ENCODE data around the gene LRP2.
"Not testable (repeated sequence)": the region's sequence is repeated elsewhere in the genome, so short reads cannot be mapped to it uniquely, and the experiment has no call there.

LRP2 gene

GRCh38 chr2:169137924-169138323 is 224.4 kb downstream of the LRP2 start:
- no peak for ATAC-seq (replicated peaks)
- no peaks in the 10 kb centered on the region for H3K9me3 Mint-ChIP-seq
- H3K27me3 Mint-ChIP-seq: no peaks in the 10 kb centered on the region
- no peak overlapping the region for H3K4me3 Mint-ChIP-seq
- no peak for DNase-seq
- H3K36me3 Mint-ChIP-seq: no peaks in the 10 kb centered on the region
- no peak overlapping the region for H3K27ac Mint-ChIP-seq
- H3K4me1 Mint-ChIP-seq: no peaks in the 10 kb centered on the region

- ATAC-seq (replicated peaks): no peak
- Mint-ChIP-seq H3K27me3 (no peaks in the 10 kb centered on the region), H3K4me3 (no peak overlapping the region), H3K27ac (no peak overlapping the region), H3K36me3 (no peaks in the 10 kb centered on the region), H3K9me3 (no peaks in the 10 kb centered on the region), H3K4me1 (no peaks in the 10 kb centered on the region)
- DNase-seq: no peak
Measured at GRCh38 chr2:169136885-169137534, 225.3 kb downstream of the LRP2 start.

- not testable (repeated sequence) for H3K27me3 Mint-ChIP-seq; ATAC-seq (replicated peaks); DNase-seq; H3K9me3 Mint-ChIP-seq; H3K27ac Mint-ChIP-seq; H3K36me3 Mint-ChIP-seq; H3K4me1 Mint-ChIP-seq; H3K4me3 Mint-ChIP-seq
Measured at GRCh38 chr2:169136428-169136827, 225.9 kb downstream of the LRP2 start.

GRCh38 chr2:169134272-169134671 is 228.1 kb downstream of the LRP2 start:
- H3K4me3 Mint-ChIP-seq: not testable (repeated sequence)

GRCh38 chr2:169131587-169132512 is 230.5 kb downstream of the LRP2 start:
- no peaks in the 10 kb centered on the region for H3K27me3 Mint-ChIP-seq
- DNase-seq (no peak), ATAC-seq (replicated peaks) (peak; percentile 94 to 99)
- no peaks in the 10 kb centered on the region for H3K4me1 Mint-ChIP-seq
- no peak overlapping the region for H3K27ac Mint-ChIP-seq
- H3K9me3 Mint-ChIP-seq: no peaks in the 10 kb centered on the region
- no peaks in the 10 kb centered on the region for H3K36me3 Mint-ChIP-seq
- no peak overlapping the region for H3K4me3 Mint-ChIP-seq

More at GRCh38 chr2:169134272-169134671, 228.1 kb downstream of the LRP2 start:
- not testable (repeated sequence) for H3K36me3 Mint-ChIP-seq; H3K27ac Mint-ChIP-seq; H3K4me1 Mint-ChIP-seq; DNase-seq; H3K27me3 Mint-ChIP-seq; H3K9me3 Mint-ChIP-seq; ATAC-seq (replicated peaks)

GRCh38 chr2:169129703-169130243 is 232.6 kb downstream of the LRP2 start:
- H3K36me3 Mint-ChIP-seq: no peaks in the 10 kb centered on the region
- H3K27me3 Mint-ChIP-seq: no peaks in the 10 kb centered on the region
- ATAC-seq (replicated peaks) (no peak), DNase-seq (no peak)
- no peaks in the 10 kb centered on the region for H3K9me3 Mint-ChIP-seq
- no peaks in the 10 kb centered on the region for H3K4me1 Mint-ChIP-seq
- no peak overlapping the region for H3K4me3 Mint-ChIP-seq
- no peak overlapping the region for H3K27ac Mint-ChIP-seq

- H3K4me3 Mint-ChIP-seq: no peak overlapping the region
Measured at GRCh38 chr2:169119851-169120250, 242.5 kb downstream of the LRP2 start.

GRCh38 chr2:169119123-169119760 is 243.1 kb downstream of the LRP2 start:
- H3K9me3 Mint-ChIP-seq: peaks cover 0 to 2% of the 10 kb centered on the region in 2 donors
- H3K4me1 Mint-ChIP-seq: peaks cover 0 to 2% of the 10 kb centered on the region in 2 donors
- H3K4me3 Mint-ChIP-seq: no peak overlapping the region
- no peaks in the 10 kb centered on the region for H3K36me3 Mint-ChIP-seq
- H3K27me3 Mint-ChIP-seq: peaks cover 30 to 43% of the 10 kb centered on the region in 2 donors
- no peak for DNase-seq
- no peak for ATAC-seq (replicated peaks)
- H3K27ac Mint-ChIP-seq: no peak overlapping the region

More at GRCh38 chr2:169119851-169120250, 242.5 kb downstream of the LRP2 start:
- Mint-ChIP-seq H3K27ac (no peak overlapping the region), H3K9me3 (peaks cover 0 to 2% of the 10 kb centered on the region in 2 donors), H3K4me1 (peaks cover 0 to 2% of the 10 kb centered on the region in 2 donors), H3K36me3 (no peaks in the 10 kb centered on the region), H3K27me3 (peaks cover 30 to 47% of the 10 kb centered on the region in 2 donors)
- ATAC-seq (replicated peaks) (no peak), DNase-seq (no peak)

DNA sequence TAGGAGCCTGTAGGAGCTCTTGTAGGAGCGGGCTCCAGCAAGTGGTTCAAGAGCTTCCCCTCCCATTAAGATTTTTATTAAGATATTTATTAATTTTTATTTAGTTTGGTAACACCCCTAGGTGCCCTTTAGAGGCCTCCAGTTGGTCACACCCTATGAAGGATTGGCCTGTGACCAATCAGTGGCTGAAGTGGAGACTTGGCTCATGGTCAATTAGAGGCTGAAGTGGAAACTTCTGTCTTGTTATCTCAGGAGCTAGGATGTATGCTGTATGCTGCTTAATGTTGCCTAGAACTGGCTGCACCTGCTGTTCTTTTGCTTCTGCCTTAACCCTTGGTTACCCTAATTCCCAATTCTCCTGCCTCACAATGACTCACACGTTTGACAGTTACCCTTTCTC is 244.3 kb downstream of the LRP2 start:
- Mint-ChIP-seq H3K4me1 (peaks cover 0 to 2% of the 10 kb centered on the region in 2 donors), H3K27ac (no peak overlapping the region), H3K27me3 (peaks cover 30 to 38% of the 10 kb centered on the region in 2 donors), H3K4me3 (no peak overlapping the region), H3K36me3 (no peaks in the 10 kb centered on the region), H3K9me3 (peaks cover 0 to 2% of the 10 kb centered on the region in 2 donors)
- DNase-seq (no peak), ATAC-seq (replicated peaks) (no peak)

DNA sequence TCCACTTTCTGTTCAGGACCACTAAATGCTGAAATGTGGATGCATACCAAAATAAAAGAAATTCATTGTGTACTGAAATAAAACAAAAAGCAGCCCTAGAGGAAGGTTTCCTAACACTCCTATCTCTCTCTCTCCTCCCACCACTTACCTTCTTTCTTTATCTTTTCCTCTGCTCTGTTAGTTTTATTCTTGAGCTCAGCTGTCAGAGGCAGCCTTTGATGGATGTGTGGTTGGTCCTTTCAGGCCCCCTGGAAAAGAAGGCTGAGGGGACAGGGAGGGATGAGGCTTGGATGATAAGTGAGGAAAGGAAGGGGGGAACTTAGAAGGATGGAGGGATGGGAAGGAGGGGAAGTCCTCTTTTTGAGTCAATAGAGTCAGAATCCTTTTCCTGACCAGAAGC is 245.3 kb downstream of the LRP2 start:
- Mint-ChIP-seq H3K9me3 (peaks cover 0 to 2% of the 10 kb centered on the region in 2 donors), H3K4me1 (peaks cover 0 to 2% of the 10 kb centered on the region in 2 donors), H3K36me3 (no peaks in the 10 kb centered on the region), H3K27ac (no peak overlapping the region), H3K27me3 (peaks cover 29 to 30% of the 10 kb centered on the region in 2 donors), H3K4me3 (no peak overlapping the region)
- DNase-seq (no peak), ATAC-seq (replicated peaks) (no peak)

- Mint-ChIP-seq H3K36me3 (no peaks in the 10 kb centered on the region), H3K27me3 (peaks cover 23 to 24% of the 10 kb centered on the region in 2 donors), H3K27ac (no peak overlapping the region), H3K9me3 (no peaks in the 10 kb centered on the region), H3K4me3 (no peak overlapping the region), H3K4me1 (peaks cover 0 to 2% of the 10 kb centered on the region in 2 donors)
- DNase-seq: no peak
- ATAC-seq (replicated peaks): no peak
Measured at GRCh38 chr2:169116327-169116726, 246.0 kb downstream of the LRP2 start.

DNA sequence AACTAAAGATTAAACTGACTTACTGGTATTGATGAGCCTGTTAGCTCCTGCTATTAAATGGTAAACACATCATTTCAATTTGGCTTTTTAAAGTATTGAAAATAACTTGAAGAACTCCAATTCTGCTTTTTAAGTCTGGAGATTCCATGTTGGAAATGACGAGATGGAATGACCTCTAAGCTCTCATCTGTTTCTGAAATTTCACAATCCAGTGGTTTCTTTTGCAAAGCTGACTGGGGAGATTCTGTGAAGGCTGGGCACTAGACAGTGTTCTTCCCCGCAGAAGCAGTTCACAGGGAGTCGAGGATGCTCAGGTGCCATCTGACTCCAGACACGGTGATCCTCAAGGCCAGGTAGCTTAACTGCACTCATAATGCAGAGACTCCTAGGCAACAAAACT is 248.3 kb downstream of the LRP2 start:
- peaks cover 4 to 5% of the 10 kb centered on the region in 2 donors for H3K4me1 Mint-ChIP-seq
- H3K9me3 Mint-ChIP-seq: no peaks in the 10 kb centered on the region
- DNase-seq (no peak), ATAC-seq (replicated peaks) (no peak)
- no peak overlapping the region for H3K27ac Mint-ChIP-seq
- H3K36me3 Mint-ChIP-seq: no peaks in the 10 kb centered on the region
- peaks cover 10 to 28% of the 10 kb centered on the region in 2 donors for H3K27me3 Mint-ChIP-seq
- no peak overlapping the region for H3K4me3 Mint-ChIP-seq

- H3K27ac Mint-ChIP-seq: no peak overlapping the region
- no peak overlapping the region for H3K4me3 Mint-ChIP-seq
- peaks cover 10 to 26% of the 10 kb centered on the region in 2 donors for H3K27me3 Mint-ChIP-seq
- H3K4me1 Mint-ChIP-seq: peaks cover 9 to 16% of the 10 kb centered on the region in 2 donors
- H3K9me3 Mint-ChIP-seq: no peaks in the 10 kb centered on the region
- ATAC-seq (replicated peaks) (no peak), DNase-seq (no peak)
- H3K36me3 Mint-ChIP-seq: no peaks in the 10 kb centered on the region
Measured at GRCh38 chr2:169112841-169113240, 249.5 kb downstream of the LRP2 start.

DNA sequence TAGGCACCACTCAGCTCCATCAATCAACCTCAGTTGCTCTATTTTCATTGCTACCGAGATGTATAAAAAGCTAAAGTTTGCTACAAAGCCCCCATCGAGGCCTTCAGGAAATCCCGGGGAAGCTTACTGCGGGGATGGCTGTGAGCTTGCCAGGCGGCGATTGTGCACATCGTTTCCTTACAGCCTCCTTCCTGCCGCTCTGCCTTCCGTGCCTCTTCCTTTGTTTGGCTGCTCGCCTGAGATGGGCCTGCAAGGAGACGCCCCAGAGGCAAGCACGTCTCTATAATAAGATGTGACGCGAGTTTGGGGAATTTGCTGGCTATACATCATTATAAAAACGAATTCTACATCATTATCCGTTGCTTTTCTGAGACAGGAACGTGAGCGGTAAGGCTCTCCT is 251.4 kb downstream of the LRP2 start:
- ATAC-seq (replicated peaks): no peak
- H3K27me3 Mint-ChIP-seq: peaks cover 0 to 20% of the 10 kb centered on the region in 2 donors

More for the DNA sequence above, 251.4 kb downstream of the LRP2 start:
- Mint-ChIP-seq H3K27ac (no peak overlapping the region), H3K36me3 (no peaks in the 10 kb centered on the region), H3K9me3 (no peaks in the 10 kb centered on the region), H3K4me1 (peaks cover 12 to 29% of the 10 kb centered on the region in 2 donors), H3K4me3 (no peak overlapping the region)
- DNase-seq: no peak
